Posterior vena cava (tissue), 2 donors: ENCODE results near the gene CENPX. TPM values are rescaled to one million over a fixed set of nuclear protein-coding genes. Genes with fewer than 3 reads are reported as not detected.

Experiments used
- DNase-seq: peaks from one replicate; pipeline ENCODE4 v3.0.0-alpha.2; 2020; ENCODE audit warnings: low spot score
- intact Hi-C, 2 donors: fragments of 100-400 bp; cut with DNase I; formaldehyde crosslinking; loops; one replicate each; pipeline versions ENCODE4 v1.14.1 to v1.14.2; 2022 to 2023
- total RNA-seq, 2 donors: library from RNA; stranded (reverse); fragmentation: NEBNext Ultra II Directional; extraction: Animal tissue kit (Norgen Biotek cat#: 25700); gene quantifications; one replicate each; pipeline ENCODE4 v1.2.1, GENCODE V29; 2021
- donor health status: DM: yes; HTN: yes; CAD: no.
- donor health status: DM: yes; HTN: yes; CAD: no.

CENPX gene
- total RNA-seq, 2 donors from 2014 or later, result 30.9 to 31.7 TPM

- intact Hi-C loops, result loop anchor here (2.0 to 10.0 kb wide), 3 partner anchors 124 to 294 kb away; no protein-coding TSS in a partner anchor
- DNase-seq, result peak; percentile 96
Measured at GRCh38 chr17:82030470-82031302, 8.0 kb upstream of the CENPX start.

- intact Hi-C loops, result loop anchor here (2.0 to 10.0 kb wide), 3 partner anchors 125 to 295 kb away; no protein-coding TSS in a partner anchor
- no peak for DNase-seq
Measured at GRCh38 chr17:82029990-82030469, 7.4 kb upstream of the CENPX start.

- no peak for DNase-seq
- intact Hi-C loops, result no loop called here
Measured at GRCh38 chr17:82029391-82029790, 6.7 kb upstream of the CENPX start.

- no peak for DNase-seq
- intact Hi-C loops, result no loop called here
Measured at GRCh38 chr17:82028966-82029365, 6.3 kb upstream of the CENPX start.

- intact Hi-C loops, result no loop called here
- no peak for DNase-seq
Measured at GRCh38 chr17:82028246-82028645, 5.6 kb upstream of the CENPX start.

- intact Hi-C loops, result no loop called here
Measured at GRCh38 chr17:82025401-82026107, 2.9 kb upstream of the CENPX start.

GRCh38 chr17:82024859-82025258 lies 2.2 kb upstream of the CENPX start:
- intact Hi-C loops, result no loop called here
- DNase-seq, result no peak

More at GRCh38 chr17:82025401-82026107, 2.9 kb upstream of the CENPX start:
- no peak for DNase-seq

- DNase-seq, result no peak
- intact Hi-C loops, result no loop called here
Measured at GRCh38 chr17:82023447-82024241, 966 bp upstream of the CENPX start.

- peak; percentile 100 for DNase-seq
- intact Hi-C loops, result no loop called here
Measured at GRCh38 chr17:82022981-82023446, 336 bp upstream of the CENPX start, which contains the start of gene LRRC45. LRRC45 (plus strand) TSS chr17:82023305; CDS start chr17:82023644, 339 bp downstream.

- intact Hi-C loops, result loop anchor here in 1 of 2 donors (2.0 kb wide), 1 partner anchor 63 kb away; no protein-coding TSS in a partner anchor
- no peak for DNase-seq
Measured at GRCh38 chr17:82021900-82022309, 773 bp downstream of the CENPX start.

- intact Hi-C loops, result loop anchor here in 1 of 2 donors (2.0 kb wide), 1 partner anchor 63 kb away; no protein-coding TSS in a partner anchor
- no peak for DNase-seq
Measured at GRCh38 chr17:82021107-82021899, 1.4 kb downstream of the CENPX start.

- intact Hi-C loops, result loop anchor here (1.0 to 2.0 kb wide), 2 partner anchors 60 to 62 kb away; no protein-coding TSS in a partner anchor
- no peak for DNase-seq
Measured at GRCh38 chr17:82020572-82021106, 2.0 kb downstream of the CENPX start.

GRCh38 chr17:82019690-82020571 lies 2.7 kb downstream of the CENPX start:
- intact Hi-C loops, result loop anchor here (1.0 to 2.0 kb wide), 2 partner anchors 60 to 61 kb away; no protein-coding TSS in a partner anchor
- no peak for DNase-seq

- intact Hi-C loops, result no loop called here
Measured at GRCh38 chr17:82018989-82019689, 3.5 kb downstream of the CENPX start.

GRCh38 chr17:82018152-82018988 lies 4.3 kb downstream of the CENPX start:
- no peak for DNase-seq
- intact Hi-C loops, result no loop called here

More at GRCh38 chr17:82018989-82019689, 3.5 kb downstream of the CENPX start:
- no peak for DNase-seq
